Measurements from ENCODE around the gene APOO.

Gene APOO

DNA sequence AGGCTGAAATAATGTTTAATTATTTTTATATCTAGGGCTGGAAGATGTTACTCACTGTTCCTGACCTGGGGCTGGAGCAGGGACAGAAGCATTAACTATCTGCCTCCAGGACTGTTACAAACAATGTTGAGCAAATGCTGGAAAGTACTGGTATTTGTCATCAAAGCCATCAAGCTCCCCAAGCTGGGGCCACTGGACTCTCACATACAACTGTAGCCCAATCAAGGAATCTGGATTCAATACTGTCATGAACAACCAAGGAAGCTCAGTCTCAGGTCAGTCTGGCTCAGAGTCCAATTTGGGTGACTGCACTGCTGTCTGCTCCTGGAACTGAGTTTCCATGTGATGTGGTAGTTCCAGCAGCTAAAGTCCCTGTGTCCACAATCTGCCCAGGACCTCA lies 50.4 kb downstream of the APOO start:
- no peak for DNase-seq (ENCODE audit: extremely low read depth, low read depth)
- TF ChIP-seq, protein P1, sequence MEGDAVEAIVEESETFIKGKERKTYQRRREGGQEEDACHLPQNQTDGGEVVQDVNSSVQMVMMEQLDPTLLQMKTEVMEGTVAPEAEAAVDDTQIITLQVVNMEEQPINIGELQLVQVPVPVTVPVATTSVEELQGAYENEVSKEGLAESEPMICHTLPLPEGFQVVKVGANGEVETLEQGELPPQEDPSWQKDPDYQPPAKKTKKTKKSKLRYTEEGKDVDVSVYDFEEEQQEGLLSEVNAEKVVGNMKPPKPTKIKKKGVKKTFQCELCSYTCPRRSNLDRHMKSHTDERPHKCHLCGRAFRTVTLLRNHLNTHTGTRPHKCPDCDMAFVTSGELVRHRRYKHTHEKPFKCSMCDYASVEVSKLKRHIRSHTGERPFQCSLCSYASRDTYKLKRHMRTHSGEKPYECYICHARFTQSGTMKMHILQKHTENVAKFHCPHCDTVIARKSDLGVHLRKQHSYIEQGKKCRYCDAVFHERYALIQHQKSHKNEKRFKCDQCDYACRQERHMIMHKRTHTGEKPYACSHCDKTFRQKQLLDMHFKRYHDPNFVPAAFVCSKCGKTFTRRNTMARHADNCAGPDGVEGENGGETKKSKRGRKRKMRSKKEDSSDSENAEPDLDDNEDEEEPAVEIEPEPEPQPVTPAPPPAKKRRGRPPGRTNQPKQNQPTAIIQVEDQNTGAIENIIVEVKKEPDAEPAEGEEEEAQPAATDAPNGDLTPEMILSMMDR (IDR thresholded peaks at IDR 0.05; ENCODE audit: low read depth, low read length): no peak

DNA sequence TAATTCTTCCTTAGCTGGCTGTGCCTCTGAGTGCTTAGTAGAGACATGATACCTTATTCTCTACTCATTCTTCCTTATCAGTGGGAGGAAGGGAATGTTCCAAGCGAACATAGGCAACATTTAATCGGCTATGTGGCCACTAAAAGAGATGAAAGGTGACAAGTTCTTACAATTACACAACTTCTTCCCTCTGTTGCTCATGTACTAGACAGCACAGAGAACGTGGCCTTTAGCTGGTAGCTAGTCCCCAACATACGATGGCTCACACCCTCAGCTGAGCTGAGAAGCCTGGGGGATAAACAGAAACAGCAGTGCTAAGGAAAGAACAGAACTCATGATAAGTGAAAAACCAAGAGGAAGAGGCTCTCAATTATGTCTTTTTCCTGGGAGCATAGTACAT lies 52.2 kb downstream of the APOO start:
- no peak for DNase-seq (ENCODE audit: extremely low read depth, low read depth)
- TF ChIP-seq, protein P1 (IDR thresholded peaks at IDR 0.05; ENCODE audit: low read depth, low read length): no peak

DNA sequence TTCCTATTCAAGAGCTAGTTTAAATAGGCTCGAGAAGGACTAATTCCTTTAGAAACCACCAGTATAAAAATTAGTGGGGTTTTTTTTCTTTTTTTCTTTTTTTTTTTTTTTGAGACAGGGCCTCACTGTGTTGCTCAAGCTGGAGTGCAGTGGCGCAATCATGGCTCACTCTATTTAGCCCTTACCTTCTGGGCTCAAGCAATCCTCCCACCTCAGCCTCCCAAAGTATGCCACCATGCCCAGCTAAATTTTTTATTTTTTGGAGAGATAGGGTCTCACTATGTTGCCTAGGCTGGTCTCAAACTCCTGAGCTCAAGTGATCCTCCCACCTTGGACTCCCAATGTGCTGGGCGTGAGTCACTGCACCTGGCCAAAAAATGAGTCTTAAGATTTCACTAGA lies 52.8 kb downstream of the APOO start:
- TF ChIP-seq, protein P1 (IDR thresholded peaks at IDR 0.05; ENCODE audit: low read depth, low read length): no peak

DNA sequence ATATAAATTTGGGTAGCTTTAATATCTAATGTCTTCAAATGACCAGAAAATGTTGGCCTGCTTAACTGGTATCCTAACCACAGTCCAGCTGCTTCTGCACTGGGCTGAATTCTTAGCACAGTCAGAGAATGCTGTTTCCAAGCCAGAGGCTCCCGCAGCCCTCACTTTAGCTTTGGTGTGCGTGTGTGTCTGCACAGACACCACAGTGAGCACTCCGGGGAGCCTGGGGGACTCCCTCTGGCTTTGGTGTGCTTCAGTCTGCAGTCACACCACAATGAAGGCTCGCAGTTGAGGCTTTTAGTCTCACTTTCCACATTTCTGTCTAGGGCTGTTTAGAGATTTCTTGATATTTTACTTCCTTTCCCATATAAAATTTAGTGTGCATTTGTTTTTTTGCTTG lies 53.6 kb downstream of the APOO start:
- no peak for DNase-seq (ENCODE audit: extremely low read depth, low read depth)
- TF ChIP-seq, protein P1 (IDR thresholded peaks at IDR 0.05; ENCODE audit: low read depth, low read length): no peak

More for the DNA sequence above, 52.8 kb downstream of the APOO start:
- no peak for DNase-seq (ENCODE audit: extremely low read depth, low read depth)

DNA sequence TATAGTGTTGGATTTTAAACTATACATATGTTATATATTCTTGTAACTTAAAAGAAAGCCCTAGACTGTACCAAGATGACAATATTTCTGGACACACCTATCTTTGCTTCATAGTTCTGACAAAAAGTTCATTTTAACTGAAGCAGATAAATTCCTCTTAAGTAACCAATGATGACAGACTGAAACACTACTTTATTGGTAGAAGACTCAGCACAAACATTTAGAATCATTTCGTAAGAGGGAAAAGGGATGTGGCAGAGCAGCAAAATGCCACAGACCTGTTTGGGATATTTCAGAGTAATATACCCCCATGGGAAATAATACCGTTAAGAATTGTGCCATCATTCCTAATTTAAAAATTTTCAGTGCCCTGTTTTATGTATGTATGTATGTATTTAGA lies 56.2 kb downstream of the APOO start:
- DNase-seq (ENCODE audit: extremely low read depth, low read depth): no peak
- TF ChIP-seq, protein P1 (IDR thresholded peaks at IDR 0.05; ENCODE audit: low read depth, low read length): no peak

DNA sequence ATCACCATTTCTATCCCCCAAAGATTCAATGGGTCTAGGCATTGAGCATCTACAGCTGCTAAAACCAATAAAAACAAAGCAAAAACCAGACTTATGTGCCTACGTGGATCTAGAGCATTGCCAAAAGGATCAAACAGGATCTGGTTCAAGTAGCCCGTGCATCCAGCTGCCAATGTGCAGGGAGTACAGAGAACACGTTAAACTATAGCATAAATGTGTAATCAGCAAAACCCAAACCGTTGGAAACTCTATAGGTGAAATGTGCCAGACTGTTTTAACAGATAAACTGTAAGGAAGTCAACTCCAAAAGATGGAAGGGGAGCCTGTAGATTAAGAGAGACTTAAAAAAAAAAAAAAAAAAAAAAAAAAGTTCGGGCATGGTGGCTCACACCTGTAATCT lies 58.5 kb downstream of the APOO start:
- TF ChIP-seq, protein P1 (IDR thresholded peaks at IDR 0.05; ENCODE audit: low read depth, low read length): no peak
- DNase-seq (ENCODE audit: extremely low read depth, low read depth): no peak

DNA sequence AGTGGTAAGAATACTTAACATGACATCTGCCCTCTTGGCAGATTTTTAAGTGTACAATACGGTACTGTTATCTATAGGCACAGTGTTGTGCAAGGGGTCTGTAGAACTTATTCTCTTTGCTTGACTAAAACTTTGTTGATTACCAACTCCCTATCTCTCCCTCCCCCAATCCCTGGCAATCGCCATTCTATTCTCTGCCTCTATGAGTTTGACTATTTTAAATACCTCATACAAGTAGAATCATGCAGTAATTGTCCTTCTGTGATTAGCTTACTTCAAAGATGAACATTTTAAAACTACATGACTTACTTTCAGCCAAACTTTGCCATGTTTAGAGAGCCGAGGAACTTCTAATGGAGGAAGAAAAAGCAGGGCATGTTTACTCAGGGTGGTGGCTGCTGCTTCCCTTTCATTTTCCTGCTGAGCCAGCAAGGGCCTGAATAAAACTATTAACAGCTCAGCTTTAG lies 62.4 kb downstream of the APOO start:
- TF ChIP-seq, protein P1 (IDR thresholded peaks at IDR 0.05; ENCODE audit: low read depth, low read length): no peak
- DNase-seq (ENCODE audit: extremely low read depth, low read depth): no peak
